ENCODE data around the gene USP5.

- no peak for TF ChIP-seq EZH2phosphoT487 (conservative IDR thresholded peaks at IDR 0.05; ENCODE audit: low read length)
- TF ChIP-seq, protein P1, sequence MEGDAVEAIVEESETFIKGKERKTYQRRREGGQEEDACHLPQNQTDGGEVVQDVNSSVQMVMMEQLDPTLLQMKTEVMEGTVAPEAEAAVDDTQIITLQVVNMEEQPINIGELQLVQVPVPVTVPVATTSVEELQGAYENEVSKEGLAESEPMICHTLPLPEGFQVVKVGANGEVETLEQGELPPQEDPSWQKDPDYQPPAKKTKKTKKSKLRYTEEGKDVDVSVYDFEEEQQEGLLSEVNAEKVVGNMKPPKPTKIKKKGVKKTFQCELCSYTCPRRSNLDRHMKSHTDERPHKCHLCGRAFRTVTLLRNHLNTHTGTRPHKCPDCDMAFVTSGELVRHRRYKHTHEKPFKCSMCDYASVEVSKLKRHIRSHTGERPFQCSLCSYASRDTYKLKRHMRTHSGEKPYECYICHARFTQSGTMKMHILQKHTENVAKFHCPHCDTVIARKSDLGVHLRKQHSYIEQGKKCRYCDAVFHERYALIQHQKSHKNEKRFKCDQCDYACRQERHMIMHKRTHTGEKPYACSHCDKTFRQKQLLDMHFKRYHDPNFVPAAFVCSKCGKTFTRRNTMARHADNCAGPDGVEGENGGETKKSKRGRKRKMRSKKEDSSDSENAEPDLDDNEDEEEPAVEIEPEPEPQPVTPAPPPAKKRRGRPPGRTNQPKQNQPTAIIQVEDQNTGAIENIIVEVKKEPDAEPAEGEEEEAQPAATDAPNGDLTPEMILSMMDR (IDR thresholded peaks at IDR 0.05; ENCODE audit: insufficient read depth, low read length, poor library complexity, severe bottlenecking), result no peak
These were observed 52.6 kb downstream of the USP5 start, which contains the start of gene LRRC23 for GRCh38 chr12:6904280-6905276.
